ENCODE data around the gene KCNC4.
A peak's percentile ranks its signal among the peaks of the same experiment; 100 is the strongest.

The KCNC4 gene

GRCh38 chr1:110209715-110210603 is at the start of gene KCNC4:
KCNC4 (plus strand) TSS chr1:110210314; CDS start chr1:110211500, 1,186 bp downstream.
- DNase-seq (ENCODE audit: low read depth in 1 of 2, low spot score in 1 of 2) = peak; percentile 70 to 81

- DNase-seq (ENCODE audit: low read depth in 1 of 2, low spot score in 1 of 2) = no peak
Observed at GRCh38 chr1:110160538-110161100, 49.5 kb upstream of the KCNC4 start.

GRCh38 chr1:110161165-110161564 is 48.9 kb upstream of the KCNC4 start:
- no peak for DNase-seq (ENCODE audit: low read depth in 1 of 2, low spot score in 1 of 2)

- no peak for DNase-seq (ENCODE audit: low read depth in 1 of 2, low spot score in 1 of 2)
Observed at GRCh38 chr1:110161849-110162248, 48.3 kb upstream of the KCNC4 start.

- DNase-seq (ENCODE audit: low read depth in 1 of 2, low spot score in 1 of 2) = no peak
Observed at GRCh38 chr1:110163591-110163990, 46.5 kb upstream of the KCNC4 start.

- DNase-seq (ENCODE audit: low read depth in 1 of 2, low spot score in 1 of 2) = no peak
Observed at GRCh38 chr1:110164725-110165350, 45.3 kb upstream of the KCNC4 start.

GRCh38 chr1:110165761-110166231 is 44.3 kb upstream of the KCNC4 start:
- no peak for DNase-seq (ENCODE audit: low read depth in 1 of 2, low spot score in 1 of 2)

GRCh38 chr1:110166861-110167260 is 43.3 kb upstream of the KCNC4 start:
- DNase-seq (ENCODE audit: low read depth in 1 of 2, low spot score in 1 of 2) = no peak

- no peak for DNase-seq (ENCODE audit: low read depth in 1 of 2, low spot score in 1 of 2)
Observed at GRCh38 chr1:110170766-110171733, 39.1 kb upstream of the KCNC4 start.

GRCh38 chr1:110172001-110172400 is 38.1 kb upstream of the KCNC4 start:
- no peak for DNase-seq (ENCODE audit: low read depth in 1 of 2, low spot score in 1 of 2)

GRCh38 chr1:110173466-110174105 is 36.5 kb upstream of the KCNC4 start:
- DNase-seq (ENCODE audit: low read depth in 1 of 2, low spot score in 1 of 2) = no peak

GRCh38 chr1:110174961-110175360 is 35.2 kb upstream of the KCNC4 start:
- no peak for DNase-seq (ENCODE audit: low read depth in 1 of 2, low spot score in 1 of 2)

GRCh38 chr1:110176299-110176956 is 33.7 kb upstream of the KCNC4 start:
- DNase-seq (ENCODE audit: low read depth in 1 of 2, low spot score in 1 of 2) = no peak

GRCh38 chr1:110177775-110178174 is 32.3 kb upstream of the KCNC4 start:
- no peak for DNase-seq (ENCODE audit: low read depth in 1 of 2, low spot score in 1 of 2)

- DNase-seq (ENCODE audit: low read depth in 1 of 2, low spot score in 1 of 2) = no peak
Observed at GRCh38 chr1:110183642-110184167, 26.4 kb upstream of the KCNC4 start.

- DNase-seq (ENCODE audit: low read depth in 1 of 2, low spot score in 1 of 2) = no peak
Observed at GRCh38 chr1:110184446-110184845, 25.7 kb upstream of the KCNC4 start.

- no peak for DNase-seq (ENCODE audit: low read depth in 1 of 2, low spot score in 1 of 2)
Observed at GRCh38 chr1:110185181-110185580, 24.9 kb upstream of the KCNC4 start.

GRCh38 chr1:110186558-110186957 is 23.6 kb upstream of the KCNC4 start:
- DNase-seq (ENCODE audit: low read depth in 1 of 2, low spot score in 1 of 2) = no peak

GRCh38 chr1:110187139-110187890 is 22.8 kb upstream of the KCNC4 start:
- no peak for DNase-seq (ENCODE audit: low read depth in 1 of 2, low spot score in 1 of 2)
